Activated T-helper 1 cell treated with anti-CD3 and anti-CD28 coated beads, Interleukin-12 subunit alpha, Interleukin-12 subunit beta, Interleukin-2, Interleukin-4 antibody, amounts not matched to agents 30 ng/mL and 10 ng/mL and 1 ng/mL, durations not matched to agents 14 hours and 24 hours and 36 hours (primary cell): ENCODE measurements around the gene IL4I1. TPM values are rescaled to one million over a fixed set of nuclear protein-coding genes. Genes with fewer than 3 reads are reported as not detected.
A peak's percentile ranks its signal among the peaks of the same experiment; 100 is the strongest.

Source experiments
- DNase-seq: peaks from one replicate; pipeline ENCODE4 v3.0.0; 2021; ENCODE audit warnings: low spot score
- H3K27ac Mint-ChIP-seq: one replicate; pipeline ENCODE4 v1.8.0; 2021; ENCODE audit warnings: mild to moderate bottlenecking, mixed read lengths
- H3K27me3 Mint-ChIP-seq: one replicate; pipeline ENCODE4 v1.8.0; 2022; ENCODE audit warnings: mild to moderate bottlenecking, moderate library complexity, mixed read lengths; ENCODE audit not compliant: insufficient read depth
- H3K36me3 Mint-ChIP-seq: one replicate; pipeline ENCODE4 v1.8.0; 2021; ENCODE audit warnings: low read depth, mixed read lengths
- H3K4me1 Mint-ChIP-seq: one replicate; pipeline ENCODE4 v1.8.0; 2021; ENCODE audit warnings: low read depth, mixed read lengths
- H3K4me3 Mint-ChIP-seq: one replicate; pipeline ENCODE4 v1.8.0; 2021; ENCODE audit warnings: mild to moderate bottlenecking, moderate library complexity, mixed read lengths
- H3K9me3 Mint-ChIP-seq: one replicate; pipeline ENCODE4 v1.8.0; 2021; ENCODE audit warnings: mixed read lengths
- intact Hi-C: fragments of 100-400 bp; cut with micrococcal nuclease; formaldehyde crosslinking; loops from one replicate; pipeline ENCODE4 v1.15.1; 2024
- total RNA-seq: library from RNA; stranded (reverse); gene quantifications from 2 replicates; pipeline ENCODE4 v1.2.3, GENCODE V29; 2022

The IL4I1 gene
- total RNA-seq, 1 donor from 2014 or later, result 50.0 TPM

- no peak for DNase-seq
- Mint-ChIP-seq H3K4me1 (peaks cover 13% of the 10 kb centered on the region), H3K27ac (no peak overlapping the region), H3K4me3 (peak overlapping the region; percentile 37), H3K36me3 (peaks cover 35% of the 10 kb centered on the region), H3K27me3 (peaks cover 1% of the 10 kb centered on the region), H3K9me3 (no peaks in the 10 kb centered on the region)
- intact Hi-C loops, result no loop called here
Observed at GRCh38 chr19:49889038-49889686, 7.5 kb downstream of the IL4I1 start.

- Mint-ChIP-seq H3K36me3 (peaks cover 37% of the 10 kb centered on the region), H3K9me3 (no peaks in the 10 kb centered on the region), H3K4me1 (peaks cover 13% of the 10 kb centered on the region), H3K27ac (no peak overlapping the region), H3K27me3 (peaks cover 1% of the 10 kb centered on the region), H3K4me3 (no peak overlapping the region)
- no peak for DNase-seq
- intact Hi-C loops, result no loop called here
Observed at GRCh38 chr19:49888510-49888824, 8.2 kb downstream of the IL4I1 start.

GRCh38 chr19:49887665-49888509, 8.8 kb downstream of the IL4I1 start:
- peaks cover 7% of the 10 kb centered on the region for H3K4me1 Mint-ChIP-seq
- peaks cover 37% of the 10 kb centered on the region for H3K36me3 Mint-ChIP-seq
- H3K4me3 Mint-ChIP-seq, result no peak overlapping the region
- intact Hi-C loops, result no loop called here
- H3K27ac Mint-ChIP-seq, result no peak overlapping the region
- H3K9me3 Mint-ChIP-seq, result no peaks in the 10 kb centered on the region
- H3K27me3 Mint-ChIP-seq, result peaks cover 1% of the 10 kb centered on the region
- DNase-seq, result no peak

GRCh38 chr19:49887037-49887664, 9.5 kb downstream of the IL4I1 start:
- Mint-ChIP-seq H3K27ac (no peak overlapping the region), H3K4me1 (no peaks in the 10 kb centered on the region)
- intact Hi-C loops, result no loop called here

DNA sequence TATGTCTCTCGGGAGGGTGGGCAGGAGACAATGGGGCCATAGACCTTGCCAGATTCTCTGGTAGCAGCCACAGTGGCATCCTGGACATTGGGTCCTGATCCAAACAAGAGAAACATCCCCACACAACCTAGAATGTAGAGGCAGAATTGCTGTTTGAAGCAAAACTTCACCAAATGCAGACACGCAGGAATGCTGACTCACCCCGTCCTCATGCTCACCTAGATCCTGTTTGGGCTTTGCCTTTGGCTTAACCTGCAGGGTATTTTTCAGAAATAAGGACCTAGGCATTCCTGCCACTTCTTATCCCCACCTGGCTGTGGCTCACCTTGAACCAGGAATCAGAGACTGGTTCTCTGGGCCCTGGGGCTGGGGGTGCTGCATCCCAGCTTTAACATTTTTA, 11.9 kb downstream of the IL4I1 start:
- H3K36me3 Mint-ChIP-seq, result peaks cover 46% of the 10 kb centered on the region
- no peaks in the 10 kb centered on the region for H3K27me3 Mint-ChIP-seq
- no peak for DNase-seq
- intact Hi-C loops, result no loop called here
- no peak overlapping the region for H3K4me3 Mint-ChIP-seq
- no peaks in the 10 kb centered on the region for H3K9me3 Mint-ChIP-seq
- H3K27ac Mint-ChIP-seq, result no peak overlapping the region
- no peaks in the 10 kb centered on the region for H3K4me1 Mint-ChIP-seq

More at GRCh38 chr19:49887037-49887664, 9.5 kb downstream of the IL4I1 start:
- H3K9me3 Mint-ChIP-seq, result no peaks in the 10 kb centered on the region
- no peaks in the 10 kb centered on the region for H3K27me3 Mint-ChIP-seq
- H3K4me3 Mint-ChIP-seq, result no peak overlapping the region
- no peak for DNase-seq
- H3K36me3 Mint-ChIP-seq, result peaks cover 35% of the 10 kb centered on the region

GRCh38 chr19:49884109-49884508, 12.6 kb downstream of the IL4I1 start:
- intact Hi-C loops, result no loop called here
- no peaks in the 10 kb centered on the region for H3K27me3 Mint-ChIP-seq
- H3K27ac Mint-ChIP-seq, result no peak overlapping the region
- peaks cover 44% of the 10 kb centered on the region for H3K36me3 Mint-ChIP-seq
- peaks cover 3% of the 10 kb centered on the region for H3K4me1 Mint-ChIP-seq
- H3K4me3 Mint-ChIP-seq, result no peak overlapping the region
- DNase-seq, result no peak
- H3K9me3 Mint-ChIP-seq, result no peaks in the 10 kb centered on the region

DNA sequence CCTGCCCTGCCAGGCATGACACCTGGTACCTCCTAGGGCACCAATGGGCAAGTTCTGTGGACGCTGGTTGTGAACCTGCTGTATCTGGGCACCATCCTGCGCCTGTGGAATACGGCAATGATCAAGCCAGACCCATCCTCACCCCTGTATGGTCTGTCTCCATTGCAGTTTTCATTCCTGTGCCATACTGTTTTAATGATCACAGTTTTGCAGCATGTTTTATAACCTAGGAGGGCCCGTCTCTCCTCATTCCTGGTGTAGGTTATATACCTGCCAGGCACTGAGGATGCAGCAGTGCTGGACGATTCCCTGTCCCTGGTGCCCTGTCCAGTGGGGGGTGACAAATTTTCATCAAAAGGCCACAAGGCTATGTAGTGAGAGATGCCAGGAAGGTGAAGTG, 13.6 kb downstream of the IL4I1 start:
- Mint-ChIP-seq H3K27ac (no peak overlapping the region), H3K4me1 (peaks cover 13% of the 10 kb centered on the region), H3K9me3 (no peaks in the 10 kb centered on the region), H3K27me3 (no peaks in the 10 kb centered on the region), H3K4me3 (no peak overlapping the region), H3K36me3 (peaks cover 42% of the 10 kb centered on the region)
- DNase-seq, result no peak
- intact Hi-C loops, result no loop called here

- intact Hi-C loops, result no loop called here
- DNase-seq, result no peak
- Mint-ChIP-seq H3K9me3 (no peaks in the 10 kb centered on the region), H3K4me3 (no peak overlapping the region), H3K27me3 (no peaks in the 10 kb centered on the region), H3K4me1 (peaks cover 16% of the 10 kb centered on the region), H3K27ac (no peak overlapping the region), H3K36me3 (peaks cover 44% of the 10 kb centered on the region)
Observed at GRCh38 chr19:49882643-49883042, 14.0 kb downstream of the IL4I1 start.

DNA sequence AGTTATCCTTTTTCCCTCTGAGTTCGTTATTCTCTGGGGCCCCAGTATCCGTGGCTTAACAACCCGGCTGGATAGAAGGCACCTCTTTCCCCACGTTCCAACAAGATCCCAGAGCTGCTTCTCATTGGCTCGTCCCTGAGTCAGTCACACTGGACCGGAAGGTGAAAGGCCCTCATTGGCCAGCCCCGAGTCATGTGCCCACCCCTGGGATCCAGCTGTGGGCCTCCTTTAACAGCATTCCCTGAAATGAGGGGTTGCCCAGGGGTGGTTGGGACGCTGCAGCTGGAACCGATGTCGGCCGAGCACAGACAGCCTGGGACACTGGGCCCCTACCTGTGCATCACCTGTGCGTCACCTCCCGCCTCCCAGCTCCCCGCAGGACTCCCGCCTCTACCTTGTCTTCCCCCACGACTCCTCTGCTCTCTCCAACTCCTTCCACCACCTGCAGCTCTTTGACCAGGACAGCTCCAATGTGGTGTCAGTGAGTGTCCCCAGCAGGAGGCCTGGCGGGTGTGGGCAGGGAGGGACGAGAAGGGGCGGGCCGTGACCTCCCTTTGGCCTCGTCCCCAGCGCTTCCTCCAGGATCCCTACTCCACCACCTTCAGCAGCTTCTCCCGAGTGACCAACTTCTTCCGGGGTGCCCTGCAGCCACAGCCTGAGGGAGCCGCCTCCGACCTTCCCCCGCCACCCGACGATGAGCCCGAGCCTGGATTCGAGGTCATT, 14.9 kb downstream of the IL4I1 start:
- H3K36me3 Mint-ChIP-seq, result peaks cover 44% of the 10 kb centered on the region
- no peak overlapping the region for H3K4me3 Mint-ChIP-seq
- H3K27ac Mint-ChIP-seq, result no peak overlapping the region
- no peaks in the 10 kb centered on the region for H3K9me3 Mint-ChIP-seq
- DNase-seq, result no peak
- peaks cover 16% of the 10 kb centered on the region for H3K4me1 Mint-ChIP-seq
- H3K27me3 Mint-ChIP-seq, result no peaks in the 10 kb centered on the region
- intact Hi-C loops, result no loop called here

DNA sequence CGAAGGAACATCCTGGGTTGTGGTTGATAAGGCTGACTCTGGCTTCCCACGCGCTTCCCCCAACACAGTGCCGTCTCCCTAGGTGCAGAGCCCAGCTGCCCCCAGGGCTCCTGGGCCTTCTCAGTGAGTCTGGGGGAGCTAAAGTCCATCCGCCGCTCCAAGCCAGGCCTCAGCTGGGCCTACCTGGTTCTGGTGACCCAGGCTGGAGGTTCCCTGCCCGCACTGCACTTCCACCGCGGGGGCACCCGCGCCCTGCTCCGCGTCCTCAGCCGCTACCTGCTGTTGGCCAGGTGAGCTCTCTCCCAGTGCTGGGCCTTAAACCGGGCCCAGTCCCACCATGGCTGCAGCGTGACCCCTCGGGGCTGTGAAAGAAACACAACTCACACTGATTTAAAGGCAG, 15.5 kb downstream of the IL4I1 start:
- Mint-ChIP-seq H3K36me3 (peaks cover 41% of the 10 kb centered on the region), H3K4me3 (no peak overlapping the region), H3K27me3 (no peaks in the 10 kb centered on the region), H3K9me3 (no peaks in the 10 kb centered on the region), H3K27ac (no peak overlapping the region), H3K4me1 (peaks cover 16% of the 10 kb centered on the region)
- no peak for DNase-seq
- intact Hi-C loops, result no loop called here

DNA sequence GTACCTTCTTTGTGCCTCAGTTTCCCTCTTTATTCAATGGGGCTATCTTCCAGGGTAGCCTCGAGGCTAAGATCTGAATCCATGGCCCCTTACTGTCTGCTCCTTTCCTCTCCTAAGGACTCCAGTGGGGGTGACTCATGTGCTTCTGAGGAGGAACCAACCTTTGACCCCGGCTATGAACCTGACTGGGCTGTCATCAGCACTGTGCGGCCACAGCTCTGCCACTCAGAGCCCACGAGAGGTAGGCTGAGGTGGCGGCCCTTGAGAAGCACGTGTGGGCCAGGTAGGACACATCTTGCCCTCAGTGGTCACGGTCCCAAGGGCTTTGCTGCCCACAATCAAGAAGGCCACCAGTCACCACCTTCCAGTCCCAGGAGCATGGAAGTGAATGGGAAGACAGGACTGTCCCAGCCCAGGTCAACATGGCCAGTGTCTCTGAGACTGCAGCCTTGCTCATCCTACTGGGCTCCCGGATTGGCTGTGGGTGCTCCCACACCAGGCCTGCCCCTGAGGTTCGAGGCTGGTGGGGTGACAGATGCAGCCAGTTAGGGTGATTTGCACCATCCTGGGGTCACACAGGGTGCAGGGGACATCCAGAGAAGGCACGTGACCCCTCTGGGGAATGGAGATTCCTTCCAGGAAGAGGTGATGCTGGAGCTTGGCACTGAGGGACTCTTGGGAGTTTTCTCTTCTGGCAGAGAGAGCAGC, 16.4 kb downstream of the IL4I1 start:
- Mint-ChIP-seq H3K27ac (no peak overlapping the region), H3K4me1 (peaks cover 22% of the 10 kb centered on the region), H3K9me3 (no peaks in the 10 kb centered on the region), H3K27me3 (no peaks in the 10 kb centered on the region), H3K36me3 (peaks cover 40% of the 10 kb centered on the region), H3K4me3 (peak overlapping the region; percentile 31)
- no peak for DNase-seq
- intact Hi-C loops, result no loop called here

DNA sequence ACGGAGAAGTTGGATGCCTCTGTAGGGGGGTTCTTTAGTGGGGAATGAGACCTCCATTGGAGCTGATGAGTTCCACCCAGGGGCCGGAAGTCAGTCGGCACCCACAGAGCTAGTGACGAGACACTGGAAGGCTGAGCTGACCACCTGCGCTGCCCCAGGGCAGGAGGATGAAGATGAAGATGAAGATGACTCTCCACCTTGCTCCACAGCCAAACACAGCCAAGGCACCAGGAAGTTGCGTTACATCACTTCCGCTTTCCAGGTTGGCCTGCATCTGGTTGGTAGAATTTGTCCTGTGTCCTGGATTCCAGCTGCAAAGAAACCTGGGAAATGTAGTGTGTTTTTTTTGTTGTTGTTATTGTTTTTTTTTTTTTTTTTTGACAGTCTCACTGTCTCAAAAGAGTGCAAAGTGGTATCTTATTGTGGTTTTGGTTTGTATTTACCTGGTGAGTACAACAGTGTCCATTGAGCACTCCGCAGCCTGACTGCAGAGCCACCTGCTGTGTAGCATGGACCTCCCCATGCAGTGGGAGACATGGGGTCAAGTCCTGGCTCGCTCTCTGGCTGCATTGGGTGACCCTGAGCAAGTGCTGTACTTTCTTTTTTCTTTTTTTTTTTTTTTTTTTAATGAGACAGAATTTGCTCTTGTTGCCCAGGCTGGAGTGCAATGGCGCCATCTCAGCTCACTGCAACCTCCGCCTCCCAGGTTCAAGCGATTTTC, 17.3 kb downstream of the IL4I1 start:
- DNase-seq, result no peak
- Mint-ChIP-seq H3K4me1 (peaks cover 30% of the 10 kb centered on the region), H3K9me3 (no peaks in the 10 kb centered on the region), H3K4me3 (no peak overlapping the region), H3K27ac (no peak overlapping the region), H3K27me3 (no peaks in the 10 kb centered on the region), H3K36me3 (peaks cover 36% of the 10 kb centered on the region)
- intact Hi-C loops, result loop anchor here (5.0 kb wide), 1 partner anchor 103 kb away; no protein-coding TSS in a partner anchor
